ENCODE results near the gene TSPAN11.

The TSPAN11 gene

DNA sequence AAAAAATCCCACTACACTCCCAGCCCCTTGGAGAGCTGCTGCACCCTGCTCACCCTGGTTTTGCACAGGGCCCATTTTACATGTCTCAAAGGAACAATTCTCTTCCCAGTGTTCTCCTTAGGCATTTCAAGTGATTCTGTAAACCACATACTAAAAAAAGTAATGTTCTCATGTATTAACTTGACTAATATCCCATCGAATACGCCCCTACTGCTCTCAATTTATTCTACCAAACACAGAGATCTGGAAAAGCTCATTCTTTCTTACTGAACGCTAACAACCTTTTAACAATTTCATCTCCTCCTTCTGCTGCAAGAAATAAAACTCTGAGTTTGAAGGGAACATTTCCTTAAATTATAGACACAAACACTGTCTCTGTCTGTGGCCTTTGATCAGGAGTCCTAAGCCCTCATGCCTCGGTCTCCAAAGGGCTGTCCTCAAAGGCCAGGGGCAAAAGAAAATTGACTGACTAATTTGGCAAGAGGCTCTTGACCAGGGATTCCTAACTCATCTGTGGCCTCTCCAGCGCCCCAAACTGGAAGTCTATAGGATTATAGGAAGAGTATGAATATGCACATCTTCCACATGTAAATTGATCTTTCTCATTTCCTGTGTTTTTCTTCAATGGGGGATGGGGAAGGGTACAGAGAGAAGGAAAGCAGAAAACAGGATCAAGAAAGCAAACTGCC, 17.1 kb upstream of the TSPAN11 start:
- H3K27ac ChIP-seq (replicated peaks; ENCODE audit: low read length), result no peak overlapping the region
- H3K4me3 ChIP-seq (ENCODE audit: low read length in 2 of 2), result no peak overlapping the region
- WGBS, 2 donors (ENCODE audit: extremely low coverage in 2 of 2, insufficient read length in 2 of 2, insufficient replicate concordance in 1 of 2), result no CpG with 5 or more reads among the region's 5 CpGs
- no peak overlapping the region for H4K8ac ChIP-seq (ENCODE audit: low read depth, low read length)
- H3K14ac ChIP-seq (ENCODE audit: low read length), result no peak overlapping the region
- no peak overlapping the region for H2AFZ ChIP-seq (ENCODE audit: low read length)
- no peak overlapping the region for H2BK15ac ChIP-seq (ENCODE audit: low read length)
- H3K79me1 ChIP-seq (ENCODE audit: low read depth, low read length), result no peaks in the 10 kb centered on the region
- no peak overlapping the region for H3K18ac ChIP-seq (ENCODE audit: low read length)
- H2BK12ac ChIP-seq (ENCODE audit: low read length), result no peak overlapping the region
- DNase-seq (ENCODE audit: low spot score), result no peak
- H3K4me2 ChIP-seq (ENCODE audit: insufficient read depth, low read length, poor library complexity, severe bottlenecking), result no peak overlapping the region
- no peak overlapping the region for H3K4ac ChIP-seq (ENCODE audit: low read length)
- no peak overlapping the region for H2AK5ac ChIP-seq (ENCODE audit: low read depth, low read length)
- no peaks in the 10 kb centered on the region for H3K36me3 ChIP-seq (replicated peaks in 1 of 2; ENCODE audit: control insufficient read depth in 2 of 2, insufficient read depth in 2 of 2, low read length in 2 of 2)
- no peak overlapping the region for H2BK120ac ChIP-seq (ENCODE audit: low read depth, low read length)
- peaks cover 2 to 10% of the 10 kb centered on the region in 2 donors for H3K4me1 ChIP-seq (ENCODE audit: control insufficient read depth in 2 of 2, insufficient read depth in 1 of 2, low read depth in 1 of 2, low read length in 2 of 2)
- H3K9ac ChIP-seq (ENCODE audit: low read depth, low read length, poor library complexity), result no peak overlapping the region
- H2BK5ac ChIP-seq (ENCODE audit: low read length), result no peak overlapping the region
- H4K91ac ChIP-seq (ENCODE audit: low read depth, low read length, poor library complexity), result no peak overlapping the region
- H3K23ac ChIP-seq (ENCODE audit: low read depth, low read length, poor library complexity), result no peak overlapping the region
- H3K27me3 ChIP-seq (ENCODE audit: control insufficient read depth in 3 of 3, insufficient read depth in 3 of 3, low read depth in 1 of 3, low read length in 3 of 3), result peaks cover 0 to 3% (median 0%) of the 10 kb centered on the region in 3 experiments
- H3K9me3 ChIP-seq (replicated peaks in 1 of 2; ENCODE audit: control insufficient read depth in 2 of 2, insufficient read depth in 1 of 2, low read depth in 1 of 2, low read length in 2 of 2), result no peaks in the 10 kb centered on the region

DNA sequence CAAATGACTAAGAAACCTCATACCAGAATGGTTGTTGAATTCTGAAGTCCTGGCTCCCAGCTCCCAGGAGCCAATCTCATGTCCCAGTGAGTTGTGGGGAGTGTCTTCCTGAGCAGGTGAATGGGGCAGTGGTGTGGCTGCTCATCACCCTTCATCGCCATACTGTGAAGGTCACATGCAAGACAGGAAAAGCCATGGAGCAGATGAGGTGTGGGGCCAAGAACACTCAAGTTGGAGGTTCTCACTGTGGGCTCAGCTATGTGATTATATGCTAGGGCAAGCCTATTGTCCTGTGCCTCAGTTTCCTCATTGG, 16.6 kb upstream of the TSPAN11 start:
- H2BK5ac ChIP-seq (ENCODE audit: low read length), result no peak overlapping the region
- no peak overlapping the region for H2BK120ac ChIP-seq (ENCODE audit: low read depth, low read length)
- H2AK5ac ChIP-seq (ENCODE audit: low read depth, low read length), result no peak overlapping the region
- peaks cover 2 to 10% of the 10 kb centered on the region in 2 donors for H3K4me1 ChIP-seq (ENCODE audit: control insufficient read depth in 2 of 2, insufficient read depth in 1 of 2, low read depth in 1 of 2, low read length in 2 of 2)
- no peak overlapping the region for H3K4me3 ChIP-seq (ENCODE audit: low read length in 2 of 2)
- H4K8ac ChIP-seq (ENCODE audit: low read depth, low read length), result no peak overlapping the region
- H4K91ac ChIP-seq (ENCODE audit: low read depth, low read length, poor library complexity), result no peak overlapping the region
- peaks cover 0 to 3% (median 0%) of the 10 kb centered on the region in 3 experiments for H3K27me3 ChIP-seq (ENCODE audit: control insufficient read depth in 3 of 3, insufficient read depth in 3 of 3, low read depth in 1 of 3, low read length in 3 of 3)
- H2BK12ac ChIP-seq (ENCODE audit: low read length), result no peak overlapping the region
- no peaks in the 10 kb centered on the region for H3K36me3 ChIP-seq (replicated peaks in 1 of 2; ENCODE audit: control insufficient read depth in 2 of 2, insufficient read depth in 2 of 2, low read length in 2 of 2)
- H3K9ac ChIP-seq (ENCODE audit: low read depth, low read length, poor library complexity), result no peak overlapping the region
- H3K4ac ChIP-seq (ENCODE audit: low read length), result no peak overlapping the region
- no peak overlapping the region for H2AFZ ChIP-seq (ENCODE audit: low read length)
- H3K79me1 ChIP-seq (ENCODE audit: low read depth, low read length), result no peaks in the 10 kb centered on the region
- H3K9me3 ChIP-seq (replicated peaks in 1 of 2; ENCODE audit: control insufficient read depth in 2 of 2, insufficient read depth in 1 of 2, low read depth in 1 of 2, low read length in 2 of 2), result no peaks in the 10 kb centered on the region
- DNase-seq (ENCODE audit: low spot score), result no peak
- no peak overlapping the region for H3K23ac ChIP-seq (ENCODE audit: low read depth, low read length, poor library complexity)
- H2BK15ac ChIP-seq (ENCODE audit: low read length), result no peak overlapping the region
- H3K18ac ChIP-seq (ENCODE audit: low read length), result no peak overlapping the region
- H3K4me2 ChIP-seq (ENCODE audit: insufficient read depth, low read length, poor library complexity, severe bottlenecking), result no peak overlapping the region
- H3K14ac ChIP-seq (ENCODE audit: low read length), result no peak overlapping the region
- WGBS, 2 donors (ENCODE audit: extremely low coverage in 2 of 2, insufficient read length in 2 of 2, insufficient replicate concordance in 1 of 2), result no CpG with 5 or more reads among the region's 1 CpG
- H3K27ac ChIP-seq (replicated peaks; ENCODE audit: low read length), result no peak overlapping the region

DNA sequence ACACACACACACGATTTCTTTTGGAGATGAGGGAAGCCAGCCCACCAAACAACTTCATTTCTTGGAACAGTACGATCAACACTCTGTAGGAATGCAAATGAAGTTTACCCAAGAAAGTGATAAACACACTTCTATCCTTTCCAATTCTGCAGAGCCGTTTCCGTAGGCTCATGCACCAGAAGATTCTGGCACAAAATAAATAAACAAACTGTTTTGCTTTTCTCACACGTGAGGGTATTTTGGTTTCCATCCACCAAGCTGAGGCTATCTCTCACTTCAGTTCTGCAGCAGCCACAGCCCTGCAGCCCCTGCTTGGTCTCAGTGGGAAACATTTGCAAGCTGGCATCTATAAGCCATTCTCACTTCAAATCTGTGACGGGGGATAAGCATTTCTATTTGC, 15.3 kb upstream of the TSPAN11 start:
- peaks cover 2 to 5% of the 10 kb centered on the region in 2 donors for H3K4me1 ChIP-seq (ENCODE audit: control insufficient read depth in 2 of 2, insufficient read depth in 1 of 2, low read depth in 1 of 2, low read length in 2 of 2)
- H2AK5ac ChIP-seq (ENCODE audit: low read depth, low read length), result no peak overlapping the region
- no peak overlapping the region for H3K27ac ChIP-seq (replicated peaks; ENCODE audit: low read length)
- no peaks in the 10 kb centered on the region for H3K9me3 ChIP-seq (replicated peaks in 1 of 2; ENCODE audit: control insufficient read depth in 2 of 2, insufficient read depth in 1 of 2, low read depth in 1 of 2, low read length in 2 of 2)
- no peaks in the 10 kb centered on the region for H3K36me3 ChIP-seq (replicated peaks in 1 of 2; ENCODE audit: control insufficient read depth in 2 of 2, insufficient read depth in 2 of 2, low read length in 2 of 2)
- H3K18ac ChIP-seq (ENCODE audit: low read length), result no peak overlapping the region
- H2BK120ac ChIP-seq (ENCODE audit: low read depth, low read length), result no peak overlapping the region
- H2BK5ac ChIP-seq (ENCODE audit: low read length), result no peak overlapping the region
- peaks cover 0 to 8% (median 0%) of the 10 kb centered on the region in 3 experiments for H3K27me3 ChIP-seq (ENCODE audit: control insufficient read depth in 3 of 3, insufficient read depth in 3 of 3, low read depth in 1 of 3, low read length in 3 of 3)
- H3K4me3 ChIP-seq (ENCODE audit: low read length in 2 of 2), result no peak overlapping the region
- H2AFZ ChIP-seq (ENCODE audit: low read length), result no peak overlapping the region
- no peak overlapping the region for H4K8ac ChIP-seq (ENCODE audit: low read depth, low read length)
- no peak overlapping the region for H2BK15ac ChIP-seq (ENCODE audit: low read length)
- H3K79me1 ChIP-seq (ENCODE audit: low read depth, low read length), result no peaks in the 10 kb centered on the region
- H4K91ac ChIP-seq (ENCODE audit: low read depth, low read length, poor library complexity), result no peak overlapping the region
- no peak overlapping the region for H3K4ac ChIP-seq (ENCODE audit: low read length)
- H3K14ac ChIP-seq (ENCODE audit: low read length), result no peak overlapping the region
- no peak overlapping the region for H2BK12ac ChIP-seq (ENCODE audit: low read length)
- no peak for DNase-seq (ENCODE audit: low spot score)
- whole genome bisulfite sequencing, 2 donors (ENCODE audit: extremely low coverage in 2 of 2, insufficient read length in 2 of 2, insufficient replicate concordance in 1 of 2), result no CpG with 5 or more reads among the region's 6 CpGs
- H3K23ac ChIP-seq (ENCODE audit: low read depth, low read length, poor library complexity), result no peak overlapping the region
- no peak overlapping the region for H3K4me2 ChIP-seq (ENCODE audit: insufficient read depth, low read length, poor library complexity, severe bottlenecking)
- H3K9ac ChIP-seq (ENCODE audit: low read depth, low read length, poor library complexity), result no peak overlapping the region

GRCh38 chr12:30913323-30913722, 13.2 kb upstream of the TSPAN11 start:
- Histone ChIP-seq H3K4me2 (ENCODE audit: insufficient read depth, low read length, poor library complexity, severe bottlenecking) (no peak overlapping the region), H3K27ac (replicated peaks; ENCODE audit: low read length) (no peak overlapping the region), H3K79me1 (ENCODE audit: low read depth, low read length) (no peaks in the 10 kb centered on the region), H3K4me3 (ENCODE audit: low read length in 2 of 2) (no peak overlapping the region), H2BK5ac (ENCODE audit: low read length) (no peak overlapping the region), H3K9ac (ENCODE audit: low read depth, low read length, poor library complexity) (no peak overlapping the region), H3K18ac (ENCODE audit: low read length) (no peak overlapping the region), H3K14ac (ENCODE audit: low read length) (no peak overlapping the region), H4K8ac (ENCODE audit: low read depth, low read length) (no peak overlapping the region), H2BK15ac (ENCODE audit: low read length) (no peak overlapping the region), H2BK12ac (ENCODE audit: low read length) (no peak overlapping the region), H3K4me1 (ENCODE audit: control insufficient read depth in 2 of 2, insufficient read depth in 1 of 2, low read depth in 1 of 2, low read length in 2 of 2) (peaks cover 2 to 5% of the 10 kb centered on the region in 2 donors), H3K27me3 (ENCODE audit: control insufficient read depth in 3 of 3, insufficient read depth in 3 of 3, low read depth in 1 of 3, low read length in 3 of 3) (peaks cover 0 to 11% (median 0%) of the 10 kb centered on the region in 3 experiments), H2AFZ (ENCODE audit: low read length) (no peak overlapping the region), H2AK5ac (ENCODE audit: low read depth, low read length) (no peak overlapping the region), H3K36me3 (replicated peaks in 1 of 2; ENCODE audit: control insufficient read depth in 2 of 2, insufficient read depth in 2 of 2, low read length in 2 of 2) (no peaks in the 10 kb centered on the region), H4K91ac (ENCODE audit: low read depth, low read length, poor library complexity) (no peak overlapping the region), H2BK120ac (ENCODE audit: low read depth, low read length) (no peak overlapping the region), H3K4ac (ENCODE audit: low read length) (no peak overlapping the region), H3K23ac (ENCODE audit: low read depth, low read length, poor library complexity) (no peak overlapping the region), H3K9me3 (replicated peaks in 1 of 2; ENCODE audit: control insufficient read depth in 2 of 2, insufficient read depth in 1 of 2, low read depth in 1 of 2, low read length in 2 of 2) (no peaks in the 10 kb centered on the region)
- DNase-seq (ENCODE audit: low spot score), result no peak
- WGBS, 2 donors (ENCODE audit: extremely low coverage in 2 of 2, insufficient read length in 2 of 2, insufficient replicate concordance in 1 of 2), result no CpG with 5 or more reads among the region's 4 CpGs

All from neuronal stem cell (in vitro differentiated cells).